Breast epithelium (tissue), 3 donors: ENCODE data around the gene CTDNEP1.

Experiments
- CTCF ChIP-seq, 3 donors: fragments of 450-650 bp; IDR thresholded peaks; one replicate each; pipeline ENCODE4 v1.5.1; 2016 to 2017; ENCODE audit warnings: antibody characterized with exemption in 3 of 3, mild to moderate bottlenecking in 3 of 3, moderate library complexity in 3 of 3
- POLR2A ChIP-seq: fragments of 450-650 bp; IDR thresholded peaks from one replicate; pipeline ENCODE4 v1.6.1; 2016; ENCODE audit warnings: antibody characterized with exemption, mild to moderate bottlenecking, moderate library complexity

- TF ChIP-seq POLR2A (no peak), CTCF (IDR thresholded peaks at IDR 0.05) (no peak)
Observed at GRCh38 chr17:7282752-7283321, 31.3 kb upstream of the CTDNEP1 start.
